Endothelial cell of umbilical vein (primary cell): ENCODE results near the gene THBS3. TPM values are rescaled to one million over a fixed set of nuclear protein-coding genes. Genes with fewer than 3 reads are reported as not detected.

Source experiments
- BruUV-seq: library from RNA; stranded (reverse); fragments of 400-500 nt; replicated peaks from 2 replicates; lab custom pipeline; 2021; lab: Mats Ljungman, UMichigan
- CTCF ChIA-PET: fragments of 300-600, 350-600 bp; sonication (Branson Sonifier 250); formaldehyde crosslinking; loops from one replicate; lab custom pipeline; 2021; ENCODE audit warnings: antibody characterized with exemption, inconsistent platforms; lab: Charles Lee
- POLR2A ChIA-PET: fragments of 300-600, 350-600 bp; sonication (Branson Sonifier 250); formaldehyde crosslinking; loops from one replicate; lab custom pipeline; 2021; ENCODE audit warnings: antibody characterized with exemption, inconsistent platforms; lab: Charles Lee
- DNase-seq: peaks from one replicate; pipeline ENCODE4 v3.0.0-alpha.2; 2011; ENCODE audit warnings: low read depth, low spot score
- FAIRE-seq: peaks from 2 replicates; lab custom pipeline; 2011; peaks lifted over from hg19 to GRCh38; lab: Jason Lieb, UNC
- H2AFZ ChIP-seq: 2 replicates; pipeline ENCODE4 v1.6.0; 2012; ENCODE audit warnings: low read depth, low read length, control low read depth, inconsistent platforms
- H3K27ac ChIP-seq: 2 replicates; pipeline ENCODE4 v1.5.1; 2011; ENCODE audit warnings: low read depth, mild to moderate bottlenecking, control low read depth, low read length, moderate library complexity; ENCODE audit not compliant: insufficient read depth
- H3K27me3 ChIP-seq, 2 experiments: 2 replicates each; pipeline versions ENCODE4 v1.6.0 to v1.6.1; 2011; ENCODE audit warnings: low read length in 2 of 2, mixed read lengths in 1 of 2; ENCODE audit not compliant: control insufficient read depth in 2 of 2, insufficient read depth in 2 of 2
- H3K36me3 ChIP-seq, 2 experiments: 2 replicates in 1 of 2; 3 replicates in 1 of 2; pipeline ENCODE4 v1.5.1; 2011; ENCODE audit warnings: low read length in 2 of 2, mild to moderate bottlenecking in 1 of 2, moderate library complexity in 1 of 2; ENCODE audit not compliant: control insufficient read depth in 2 of 2, insufficient read depth in 2 of 2; ENCODE audit errors: extremely low read depth in 1 of 2
- H3K4me1 ChIP-seq: 3 replicates; pipeline ENCODE4 v1.5.1; 2011; ENCODE audit warnings: mild to moderate bottlenecking, low read length; ENCODE audit not compliant: control insufficient read depth, insufficient read depth; ENCODE audit errors: extremely low read depth
- H3K4me2 ChIP-seq: 2 replicates; pipeline ENCODE4 v1.6.1; 2011; ENCODE audit warnings: low read length, control low read depth, mixed read lengths; ENCODE audit not compliant: insufficient read depth
- H3K4me3 ChIP-seq, 3 experiments: fragments of 200-600 bp in 1 of 3; sonication (generic), shearing (Covaris generic) in 1 of 3; replicated peaks in 1 of 3; 2 replicates each; pipeline ENCODE4 v1.5.1; 2011 to 2016; ENCODE audit warnings: control low read depth in 3 of 3, low read length in 3 of 3, mild to moderate bottlenecking in 2 of 3, inconsistent platforms in 1 of 3, low read depth in 1 of 3, moderate library complexity in 1 of 3; ENCODE audit not compliant: insufficient read depth in 1 of 3
- H3K79me2 ChIP-seq: 2 replicates; pipeline ENCODE4 v1.6.0; 2012; ENCODE audit warnings: low read length, inconsistent platforms; ENCODE audit not compliant: control insufficient read depth, insufficient read depth
- H3K9ac ChIP-seq: replicated peaks from 2 replicates; pipeline ENCODE3; 2011; ENCODE audit warnings: low read length, control low read depth; ENCODE audit not compliant: insufficient read depth; ENCODE audit errors: extremely low read depth
- H3K9me1 ChIP-seq: replicated peaks from 3 replicates; pipeline ENCODE4 v1.6.0; 2011; ENCODE audit warnings: mild to moderate bottlenecking, low read length; ENCODE audit not compliant: control insufficient read depth, insufficient read depth; ENCODE audit errors: extremely low read depth
- H3K9me3 ChIP-seq: replicated peaks from 2 replicates; pipeline ENCODE4 v1.5.1; 2012; ENCODE audit warnings: low read length, inconsistent platforms; ENCODE audit not compliant: control insufficient read depth, insufficient read depth
- H4K20me1 ChIP-seq: replicated peaks from 2 replicates; pipeline ENCODE3; 2011; ENCODE audit warnings: mild to moderate bottlenecking, low read length; ENCODE audit not compliant: control insufficient read depth, insufficient read depth; ENCODE audit errors: extremely low read depth
- CTCF ChIP-seq, 2 donors: IDR thresholded peaks; 1 replicate in 1 of 2; 2 replicates in 1 of 2; pipeline ENCODE4 v1.5.1; 2011; ENCODE audit warnings: low read length in 2 of 2, mild to moderate bottlenecking in 2 of 2, moderate library complexity in 2 of 2, control low read depth in 1 of 2, inconsistent platforms in 1 of 2, low read depth in 1 of 2; ENCODE audit not compliant: insufficient read depth in 1 of 2; ENCODE audit errors: extremely low read depth in 1 of 2
- EZH2 ChIP-seq: IDR thresholded peaks from 2 replicates; pipeline ENCODE4 v1.6.1; 2012; ENCODE audit warnings: borderline replicate concordance, low read depth, mild to moderate bottlenecking, moderate library complexity, low read length, inconsistent platforms; ENCODE audit not compliant: severe bottlenecking
- FOS ChIP-seq: IDR thresholded peaks from 2 replicates; pipeline ENCODE4 v1.6.1; 2011; ENCODE audit warnings: mild to moderate bottlenecking, low read length, moderate library complexity, borderline replicate concordance; ENCODE audit not compliant: insufficient read depth
- GATA2 ChIP-seq: IDR thresholded peaks from 2 replicates; pipeline ENCODE4 v1.7.0; 2011; ENCODE audit warnings: low read depth, mild to moderate bottlenecking, moderate library complexity, mixed read lengths, low read length; ENCODE audit not compliant: insufficient read length, insufficient read depth
- JUN ChIP-seq: IDR thresholded peaks from 2 replicates; pipeline ENCODE4 v1.6.1; 2011; ENCODE audit warnings: borderline replicate concordance, low read depth; ENCODE audit not compliant: insufficient read length, insufficient read depth
- MAX ChIP-seq: IDR thresholded peaks from 2 replicates; pipeline ENCODE4 v1.6.1; 2011; ENCODE audit not compliant: insufficient read depth, insufficient read length
- MYC ChIP-seq: IDR thresholded peaks from one replicate; pipeline ENCODE4 v1.6.1; 2011; ENCODE audit warnings: mild to moderate bottlenecking, low read depth, low read length
- POLR2A ChIP-seq: IDR thresholded peaks from 2 replicates; pipeline ENCODE4 v1.6.1; 2012; ENCODE audit warnings: low read depth, mild to moderate bottlenecking, control low read depth, low read length
- POLR2AphosphoS5 ChIP-seq: IDR thresholded peaks from 2 replicates; pipeline ENCODE4 v1.6.1; 2012; ENCODE audit warnings: low read depth, mild to moderate bottlenecking, control low read depth, low read length, moderate library complexity; ENCODE audit not compliant: insufficient read depth
- dilution Hi-C: fragments of 300-500 bp; cut with MboI; formaldehyde crosslinking; loops from one replicate; pipeline ENCODE4 v1.15.0; 2019; ENCODE audit warnings: low sequenced_read_pairs; ENCODE audit not compliant: extremely low pct_ligation_motif_present
- intact Hi-C: fragments of 100-400 bp; cut with micrococcal nuclease; formaldehyde crosslinking; loops from one replicate; pipeline ENCODE4 v1.10.0; 2022
- polyA plus RNA-seq, 4 experiments: library from polyadenylated mRNA; depleted of rRNA in 3 of 4; stranded (reverse) in 3 of 4; unstranded in 1 of 4; fragments of >200 nt; gene quantifications; 2 replicates each; pipeline versions ENCODE4 v1.2.1 to v1.2.3, GENCODE V29; 2011 to 2012; ENCODE audit warnings: missing spikeins in 1 of 4
- total RNA-seq: library from RNA; stranded (reverse); gene quantifications from 2 replicates; pipeline ENCODE4 v1.2.3, GENCODE V29; 2021

THBS3 gene
- total and polyA plus RNA-seq, 2 donors (not counting 3 experiments of a cell fraction or from before 2014, with no cell fraction given): 23.6 to 25.7 TPM

- no peaks in the 10 kb centered on the region for H3K36me3 ChIP-seq
- FAIRE-seq: no peak
- no peak overlapping the region for H2AFZ ChIP-seq
- TF ChIP-seq MYC: no peak
- TF ChIP-seq FOS: no peak
- no peak for TF ChIP-seq POLR2A
- no peak for TF ChIP-seq GATA2
- no peak for TF ChIP-seq CTCF (IDR thresholded peaks at IDR 0.05; ENCODE audit: extremely low read depth in 1 of 2, insufficient read depth in 1 of 2, low read depth in 1 of 2, low read length in 2 of 2)
- TF ChIP-seq MAX: no peak
- no peak for TF ChIP-seq POLR2AphosphoS5
- TF ChIP-seq EZH2: no peak
- no peak for TF ChIP-seq JUN
- ChIA-PET CTCF (interaction anchor here (1.0 kb wide), 2 partner anchors 20 to 21 kb away, joined by 3 read pairs; no protein-coding TSS in a partner anchor), POLR2A (no interaction called here)
- DNase-seq: no peak
- H3K27ac ChIP-seq: no peak overlapping the region
- no peak overlapping the region for H3K4me2 ChIP-seq
- H3K4me1 ChIP-seq: peaks cover 21% of the 10 kb centered on the region
- no peaks in the 10 kb centered on the region for H3K27me3 ChIP-seq
- dilution Hi-C loops: no loop called here
- no peaks in the 10 kb centered on the region for H3K9me3 ChIP-seq
- no peak overlapping the region for H3K4me3 ChIP-seq
- intact Hi-C loops: loop anchor here (5.0 kb wide), 1 partner anchor 387 kb away; no protein-coding TSS in a partner anchor
- no peaks in the 10 kb centered on the region for H4K20me1 ChIP-seq
- no TSS peak for BruUV-seq
- peaks cover 2% of the 10 kb centered on the region for H3K79me2 ChIP-seq
- no peaks in the 10 kb centered on the region for H3K9me1 ChIP-seq
- H3K9ac ChIP-seq: no peak overlapping the region
Measured at GRCh38 chr1:155205035-155205434, 2.7 kb downstream of the THBS3 start.
